GM21717 (cell line): Measurements from ENCODE around the gene ACSBG1.

Experiments used
- ATAC-seq: cut with Tn5 transposase; IDR thresholded peaks from one replicate; pipeline ENCODE4 v1.9.1; 2021; ENCODE audit warnings: mild to moderate bottlenecking, moderate library complexity; ENCODE audit not compliant: unreplicated experiment

ACSBG1 gene

GRCh38 chr15:78234515-78235040, at the start of gene ACSBG1:
ACSBG1 (minus strand) TSS chr15:78234565; CDS start chr15:78234501, 64 bp downstream.
- no peak for ATAC-seq

GRCh38 chr15:78282324-78282723, 48.0 kb upstream of the ACSBG1 start:
- ATAC-seq = no peak

GRCh38 chr15:78280319-78281072, 46.1 kb upstream of the ACSBG1 start:
- no peak for ATAC-seq

GRCh38 chr15:78276064-78276943, 41.9 kb upstream of the ACSBG1 start:
- ATAC-seq = no peak

GRCh38 chr15:78274994-78275393, 40.6 kb upstream of the ACSBG1 start:
- ATAC-seq = no peak

- ATAC-seq = no peak
Observed at GRCh38 chr15:78272776-78273175, 38.4 kb upstream of the ACSBG1 start.

- ATAC-seq = no peak
Observed at GRCh38 chr15:78272316-78272715, 38.0 kb upstream of the ACSBG1 start.

GRCh38 chr15:78266806-78267205, 32.4 kb upstream of the ACSBG1 start:
- ATAC-seq = no peak

- ATAC-seq = no peak
Observed at GRCh38 chr15:78266229-78266628, 31.9 kb upstream of the ACSBG1 start.

GRCh38 chr15:78265752-78266224, 31.4 kb upstream of the ACSBG1 start:
- ATAC-seq = no peak

GRCh38 chr15:78265137-78265460, 30.7 kb upstream of the ACSBG1 start:
- ATAC-seq = no peak

GRCh38 chr15:78264304-78265136, 30.2 kb upstream of the ACSBG1 start, which contains the start of gene DNAJA4:
DNAJA4 (plus strand) TSS chr15:78264562; CDS start chr15:78264764, 202 bp downstream.
- no peak for ATAC-seq

GRCh38 chr15:78263907-78264303, 29.5 kb upstream of the ACSBG1 start:
- ATAC-seq = no peak

GRCh38 chr15:78263351-78263781, 29.0 kb upstream of the ACSBG1 start:
- no peak for ATAC-seq

GRCh38 chr15:78261062-78261461, 26.7 kb upstream of the ACSBG1 start:
- no peak for ATAC-seq

GRCh38 chr15:78260489-78260888, 26.1 kb upstream of the ACSBG1 start:
- no peak for ATAC-seq

- ATAC-seq = no peak
Observed at GRCh38 chr15:78259232-78259631, 24.9 kb upstream of the ACSBG1 start.

- ATAC-seq = no peak
Observed at GRCh38 chr15:78257681-78258080, 23.3 kb upstream of the ACSBG1 start.

GRCh38 chr15:78256044-78256437, 21.7 kb upstream of the ACSBG1 start:
- ATAC-seq = no peak

- ATAC-seq = no peak
Observed at GRCh38 chr15:78255421-78256043, 21.2 kb upstream of the ACSBG1 start.
